BJ (cell line): ENCODE results near the gene SLC8A3. TPM values are rescaled to one million over a fixed set of nuclear protein-coding genes. Genes with fewer than 3 reads are reported as not detected.

Experiments
- CTCF ChIA-PET: fragments of 350-600 bp; formaldehyde crosslinking; extraction: SDS; loops from one replicate; lab custom pipeline; 2021; ENCODE audit warnings: antibody characterized with exemption, inconsistent platforms; lab: Yijun Ruan, JAX
- POLR2A ChIA-PET: fragments of 300-600 bp; sonication (Branson Sonifier 250); formaldehyde crosslinking; extraction: SDS; loops from one replicate; lab custom pipeline; 2021; ENCODE audit warnings: antibody characterized with exemption; lab: Charles Lee
- DNase-seq: peaks from one replicate; pipeline ENCODE4 v3.0.0-alpha.2; 2011; ENCODE audit warnings: low read depth
- H3K27me3 ChIP-seq: 2 replicates; pipeline ENCODE4 v1.6.0; 2011; ENCODE audit warnings: low read length; ENCODE audit not compliant: control insufficient read depth, insufficient read depth
- H3K36me3 ChIP-seq: 2 replicates; pipeline ENCODE4 v1.5.1; 2011; ENCODE audit warnings: low read length; ENCODE audit not compliant: control insufficient read depth, insufficient read depth
- H3K4me3 ChIP-seq: 2 replicates; pipeline ENCODE4 v1.5.1; 2011; ENCODE audit warnings: low read depth, mild to moderate bottlenecking, control low read depth, low read length
- polyA plus RNA-seq: library from polyadenylated mRNA; depleted of rRNA; stranded (reverse); fragments of >200 nt; gene quantifications from 2 replicates; pipeline ENCODE4 v1.2.3, GENCODE V29; 2011
- TF ChIP-seq, protein P1 (sequence below): IDR thresholded peaks from 2 replicates; pipeline ENCODE4 v1.5.1; 2011; ENCODE audit warnings: low read depth, mild to moderate bottlenecking, control low read depth, inconsistent platforms, low read length, moderate library complexity; ENCODE audit not compliant: insufficient read depth

Gene SLC8A3
- polyA plus RNA-seq, 1 experiment = 0.07 TPM

DNA sequence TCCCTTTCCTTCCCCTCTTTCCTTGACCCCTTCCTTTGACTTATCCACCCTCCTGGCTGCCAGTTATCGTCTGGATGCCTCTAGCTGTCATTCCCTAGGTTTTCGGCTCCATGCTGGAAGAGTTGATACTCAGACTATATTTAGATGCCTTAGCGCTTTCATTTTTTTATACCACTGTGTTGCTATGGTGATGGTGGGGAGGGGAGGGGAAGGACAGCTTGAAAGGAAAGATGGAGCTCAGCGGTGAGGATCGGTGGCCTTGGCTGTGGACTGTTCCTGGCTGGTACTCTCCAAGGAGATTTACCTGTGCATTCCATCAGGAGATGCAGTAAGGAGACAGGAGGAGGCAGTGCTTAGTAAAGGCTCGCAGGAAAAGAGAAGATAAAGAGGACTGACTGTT lies 108.7 kb downstream of the SLC8A3 start:
- H3K27me3 ChIP-seq = no peaks in the 10 kb centered on the region
- TF ChIP-seq, protein P1, sequence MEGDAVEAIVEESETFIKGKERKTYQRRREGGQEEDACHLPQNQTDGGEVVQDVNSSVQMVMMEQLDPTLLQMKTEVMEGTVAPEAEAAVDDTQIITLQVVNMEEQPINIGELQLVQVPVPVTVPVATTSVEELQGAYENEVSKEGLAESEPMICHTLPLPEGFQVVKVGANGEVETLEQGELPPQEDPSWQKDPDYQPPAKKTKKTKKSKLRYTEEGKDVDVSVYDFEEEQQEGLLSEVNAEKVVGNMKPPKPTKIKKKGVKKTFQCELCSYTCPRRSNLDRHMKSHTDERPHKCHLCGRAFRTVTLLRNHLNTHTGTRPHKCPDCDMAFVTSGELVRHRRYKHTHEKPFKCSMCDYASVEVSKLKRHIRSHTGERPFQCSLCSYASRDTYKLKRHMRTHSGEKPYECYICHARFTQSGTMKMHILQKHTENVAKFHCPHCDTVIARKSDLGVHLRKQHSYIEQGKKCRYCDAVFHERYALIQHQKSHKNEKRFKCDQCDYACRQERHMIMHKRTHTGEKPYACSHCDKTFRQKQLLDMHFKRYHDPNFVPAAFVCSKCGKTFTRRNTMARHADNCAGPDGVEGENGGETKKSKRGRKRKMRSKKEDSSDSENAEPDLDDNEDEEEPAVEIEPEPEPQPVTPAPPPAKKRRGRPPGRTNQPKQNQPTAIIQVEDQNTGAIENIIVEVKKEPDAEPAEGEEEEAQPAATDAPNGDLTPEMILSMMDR = no peak
- H3K4me3 ChIP-seq = no peak overlapping the region
- no peaks in the 10 kb centered on the region for H3K36me3 ChIP-seq
- no peak for DNase-seq
- ChIA-PET POLR2A (no interaction called here), CTCF (interaction anchor here (1.3 kb wide), 1 partner anchor 261 kb away, joined by 4 read pairs; no protein-coding TSS in a partner anchor)

DNA sequence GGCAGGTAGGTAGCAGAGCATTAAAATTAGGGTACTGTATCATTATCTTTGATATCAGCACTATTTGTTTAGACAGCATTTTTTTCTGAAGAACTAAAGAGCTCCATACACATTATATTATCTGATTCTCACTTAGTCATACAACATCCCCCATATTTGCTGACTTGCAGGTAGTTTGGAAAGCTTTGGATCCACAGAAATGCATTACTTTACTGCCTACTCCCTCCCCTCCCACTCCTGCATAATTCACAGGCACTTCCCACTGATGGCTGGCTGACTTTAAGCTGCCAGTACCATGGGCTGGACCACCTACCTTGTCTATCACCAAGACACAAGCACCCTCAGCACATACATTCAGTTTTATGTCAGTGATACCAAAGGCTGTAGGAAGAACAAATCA lies 110.4 kb downstream of the SLC8A3 start:
- no peak for DNase-seq
- TF ChIP-seq, protein P1 = no peak
- ChIA-PET CTCF (interaction anchor here (1.0 to 1.3 kb wide), 2 partner anchors 9 to 12 kb away, joined by 3 read pairs; no protein-coding TSS in a partner anchor), POLR2A (no interaction called here)
- no peaks in the 10 kb centered on the region for H3K27me3 ChIP-seq
- H3K36me3 ChIP-seq = no peaks in the 10 kb centered on the region
- no peak overlapping the region for H3K4me3 ChIP-seq

DNA sequence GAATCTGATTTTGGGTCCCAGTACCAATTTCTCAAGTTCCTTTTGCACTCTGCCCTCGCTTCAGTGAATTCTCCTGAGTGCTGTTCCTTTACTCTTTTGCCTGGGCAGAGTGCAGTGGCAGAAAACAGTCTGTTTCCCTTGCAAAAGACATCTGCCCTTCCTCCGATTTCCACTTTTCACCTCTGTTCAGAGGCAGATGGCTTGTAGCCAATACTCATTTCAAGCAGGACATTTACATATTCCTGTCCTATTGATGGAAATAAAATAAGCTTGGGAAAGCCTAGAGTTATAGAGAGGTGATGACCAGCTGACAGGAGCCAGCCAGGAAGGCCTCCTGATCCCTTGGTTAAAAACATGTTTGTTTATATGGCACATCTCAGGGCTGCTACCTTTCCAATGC lies 111.0 kb downstream of the SLC8A3 start:
- CTCF ChIA-PET = no interaction called here
- Histone ChIP-seq H3K27me3 (no peaks in the 10 kb centered on the region), H3K4me3 (no peak overlapping the region), H3K36me3 (no peaks in the 10 kb centered on the region)
- TF ChIP-seq, protein P1 = no peak
- no peak for DNase-seq
- POLR2A ChIA-PET = no interaction called here

DNA sequence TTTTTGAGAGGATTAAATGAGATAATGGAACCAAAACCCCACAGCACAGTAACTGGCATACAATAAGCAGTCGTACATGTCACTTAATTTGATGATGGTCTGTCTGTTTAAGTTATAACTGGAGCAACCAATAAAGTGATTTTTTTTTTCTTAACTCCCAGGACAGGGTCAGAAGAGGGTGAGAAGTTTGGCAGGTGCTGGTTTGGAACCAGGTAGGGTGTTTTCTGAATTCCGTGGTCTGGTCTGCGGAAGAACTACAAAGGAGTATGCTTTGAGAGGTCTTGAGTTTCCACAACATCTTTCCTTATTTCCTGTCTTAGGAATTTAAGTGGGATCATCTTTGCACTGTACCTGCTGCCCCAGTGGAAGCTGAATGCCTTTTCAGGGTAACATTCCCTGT lies 111.7 kb downstream of the SLC8A3 start:
- ChIA-PET POLR2A (no interaction called here), CTCF (no interaction called here)
- no peaks in the 10 kb centered on the region for H3K36me3 ChIP-seq
- DNase-seq = no peak
- TF ChIP-seq, protein P1 = no peak
- H3K4me3 ChIP-seq = no peak overlapping the region
- no peaks in the 10 kb centered on the region for H3K27me3 ChIP-seq

DNA sequence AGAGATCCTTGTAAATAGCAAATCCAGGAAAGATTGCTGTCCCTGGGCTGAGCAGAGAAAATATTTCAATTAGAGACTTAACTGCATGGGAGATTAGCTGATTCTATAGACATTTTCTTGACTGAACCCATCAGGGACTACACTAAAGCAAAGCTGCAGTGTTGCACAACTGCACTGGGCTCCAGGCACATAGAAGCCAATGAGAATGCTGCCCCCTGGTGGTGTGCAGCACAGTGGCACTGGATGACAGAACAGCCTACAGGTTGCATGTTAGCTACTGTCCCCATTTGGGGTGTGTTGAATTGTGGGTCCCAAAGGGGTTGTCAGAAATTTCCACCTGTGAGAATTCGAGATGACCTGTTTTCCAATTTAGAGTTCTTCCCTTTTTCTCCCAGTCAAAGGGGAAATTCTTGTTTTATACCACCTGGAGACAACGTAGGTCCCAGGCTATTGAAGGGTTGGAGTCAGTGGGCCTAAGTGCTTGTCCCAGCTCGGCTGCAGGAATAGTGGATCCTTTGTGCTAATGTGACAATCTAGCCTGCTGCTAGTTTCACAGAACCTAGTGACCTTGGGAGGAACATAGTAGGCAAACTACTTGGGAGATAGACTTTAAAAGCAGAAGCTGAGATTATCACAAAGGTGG lies 114.7 kb downstream of the SLC8A3 start:
- H3K36me3 ChIP-seq = no peaks in the 10 kb centered on the region
- no peaks in the 10 kb centered on the region for H3K27me3 ChIP-seq
- H3K4me3 ChIP-seq = no peak overlapping the region
- ChIA-PET POLR2A (no interaction called here), CTCF (interaction anchor here (0.9 to 2.2 kb wide), 12 partner anchors 9 to 276 kb away, joined by 3 to 22 read pairs (median 4); no protein-coding TSS in a partner anchor)
- DNase-seq = no peak
- TF ChIP-seq, protein P1 = peak; percentile 76
